ENCODE results near the gene NTN1.

- TF ChIP-seq, protein P1, sequence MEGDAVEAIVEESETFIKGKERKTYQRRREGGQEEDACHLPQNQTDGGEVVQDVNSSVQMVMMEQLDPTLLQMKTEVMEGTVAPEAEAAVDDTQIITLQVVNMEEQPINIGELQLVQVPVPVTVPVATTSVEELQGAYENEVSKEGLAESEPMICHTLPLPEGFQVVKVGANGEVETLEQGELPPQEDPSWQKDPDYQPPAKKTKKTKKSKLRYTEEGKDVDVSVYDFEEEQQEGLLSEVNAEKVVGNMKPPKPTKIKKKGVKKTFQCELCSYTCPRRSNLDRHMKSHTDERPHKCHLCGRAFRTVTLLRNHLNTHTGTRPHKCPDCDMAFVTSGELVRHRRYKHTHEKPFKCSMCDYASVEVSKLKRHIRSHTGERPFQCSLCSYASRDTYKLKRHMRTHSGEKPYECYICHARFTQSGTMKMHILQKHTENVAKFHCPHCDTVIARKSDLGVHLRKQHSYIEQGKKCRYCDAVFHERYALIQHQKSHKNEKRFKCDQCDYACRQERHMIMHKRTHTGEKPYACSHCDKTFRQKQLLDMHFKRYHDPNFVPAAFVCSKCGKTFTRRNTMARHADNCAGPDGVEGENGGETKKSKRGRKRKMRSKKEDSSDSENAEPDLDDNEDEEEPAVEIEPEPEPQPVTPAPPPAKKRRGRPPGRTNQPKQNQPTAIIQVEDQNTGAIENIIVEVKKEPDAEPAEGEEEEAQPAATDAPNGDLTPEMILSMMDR (conservative IDR thresholded peaks at IDR 0.05), result no peak
- no peak for TF ChIP-seq ZFX (IDR thresholded peaks at IDR 0.05)
Measured at GRCh38 chr17:9011001-9011400, 10.3 kb upstream of the NTN1 start.

Measured in C4-2B (cell line).